Peyer's patch (tissue), 4 donors: ENCODE measurements around the gene ESRRG. TPM values are rescaled to one million over a fixed set of nuclear protein-coding genes. Genes with fewer than 3 reads are reported as not detected.

Experiments used
- DNase-seq, 3 donors: peaks; one replicate each; pipeline ENCODE4 v3.0.0-alpha.2; 2017 to 2019
- H3K27ac ChIP-seq, 4 donors: fragments of 200-600 bp; sonication (generic); one replicate each; pipeline ENCODE4 v1.5.1; 2016 to 2019
- H3K27me3 ChIP-seq, 2 donors: fragments of 200-600 bp; sonication (generic); one replicate each; pipeline ENCODE4 v1.5.1; 2019
- H3K36me3 ChIP-seq, 3 donors: fragments of 200-600 bp; sonication (generic); one replicate each; pipeline ENCODE4 v1.5.1; 2016 to 2019
- H3K4me1 ChIP-seq, 4 donors: fragments of 200-600 bp; sonication (generic); one replicate each; pipeline ENCODE4 v1.5.1; 2016 to 2019
- H3K4me3 ChIP-seq, 4 donors: fragments of 200-600 bp; sonication (generic); 1 replicate in 3 of 4; 2 replicates in 1 of 4; pipeline ENCODE4 v1.5.1; 2016 to 2019; ENCODE audit warnings: mild to moderate bottlenecking in 1 of 4
- H3K9me3 ChIP-seq, 4 donors: fragments of 200-600 bp; sonication (generic); one replicate each; pipeline ENCODE4 v1.5.1; 2016 to 2019; ENCODE audit warnings: mild to moderate bottlenecking in 1 of 4
- CTCF ChIP-seq, 6 experiments: fragments of 450-650 bp in 4 of 6; fragments of 200-600 bp in 2 of 6; sonication (generic) in 1 of 6; IDR thresholded peaks; one replicate each; pipeline ENCODE4 v1.5.1; 2017 to 2019; ENCODE audit warnings: antibody characterized with exemption in 6 of 6, mild to moderate bottlenecking in 3 of 6, moderate library complexity in 1 of 6
- POLR2A ChIP-seq, 2 donors: fragments of 450-650 bp; IDR thresholded peaks; one replicate each; pipeline ENCODE4 v1.5.1; 2017; ENCODE audit warnings: antibody characterized with exemption in 2 of 2, mild to moderate bottlenecking in 2 of 2, moderate library complexity in 2 of 2
- total RNA-seq, 4 donors: library from RNA; depleted of rRNA; stranded (reverse); fragments of >200 nt; gene quantifications; one replicate each; pipeline ENCODE4 v1.1.0, GENCODE V29; 2016

ESRRG gene
- total RNA-seq, 4 donors from 2014 or later, result 6.6 to 26.3 (median 20.0) TPM

- no peak for DNase-seq
- no peak overlapping the region for H3K4me3 ChIP-seq
- TF ChIP-seq CTCF (IDR thresholded peaks at IDR 0.05), result no peak
- TF ChIP-seq POLR2A (IDR thresholded peaks at IDR 0.05), result no peak
- H3K27me3 ChIP-seq, result no peaks in the 10 kb centered on the region
- H3K9me3 ChIP-seq, result no peaks in the 10 kb centered on the region
- H3K27ac ChIP-seq, result no peak overlapping the region
- H3K36me3 ChIP-seq, result no peaks in the 10 kb centered on the region
- H3K4me1 ChIP-seq, result no peaks in the 10 kb centered on the region
Observed at GRCh38 chr1:216721863-216722262, 1.4 kb downstream of the ESRRG start.

- TF ChIP-seq CTCF (IDR thresholded peaks at IDR 0.05) (no peak), POLR2A (IDR thresholded peaks at IDR 0.05) (no peak)
Observed at GRCh38 chr1:216721062-216721461, 2.2 kb downstream of the ESRRG start.

GRCh38 chr1:216711712-216712111, 11.5 kb downstream of the ESRRG start:
- H3K36me3 ChIP-seq, result no peaks in the 10 kb centered on the region
- H3K27me3 ChIP-seq, result no peaks in the 10 kb centered on the region
- no peak for DNase-seq
- H3K4me3 ChIP-seq, result no peak overlapping the region
- TF ChIP-seq CTCF (IDR thresholded peaks at IDR 0.05) (no peak), POLR2A (IDR thresholded peaks at IDR 0.05) (no peak)
- H3K4me1 ChIP-seq, result no peaks in the 10 kb centered on the region
- H3K9me3 ChIP-seq, result no peaks in the 10 kb centered on the region
- H3K27ac ChIP-seq, result no peak overlapping the region

More at GRCh38 chr1:216721062-216721461, 2.2 kb downstream of the ESRRG start:
- Histone ChIP-seq H3K36me3 (no peaks in the 10 kb centered on the region), H3K27ac (no peak overlapping the region), H3K27me3 (no peaks in the 10 kb centered on the region), H3K4me3 (no peak overlapping the region), H3K9me3 (no peaks in the 10 kb centered on the region), H3K4me1 (no peaks in the 10 kb centered on the region)
- DNase-seq, result no peak

GRCh38 chr1:216710598-216711333, 12.5 kb downstream of the ESRRG start:
- Histone ChIP-seq H3K4me1 (no peaks in the 10 kb centered on the region), H3K4me3 (no peak overlapping the region), H3K9me3 (no peaks in the 10 kb centered on the region), H3K27ac (no peak overlapping the region), H3K36me3 (no peaks in the 10 kb centered on the region), H3K27me3 (no peaks in the 10 kb centered on the region)
- TF ChIP-seq POLR2A (IDR thresholded peaks at IDR 0.05) (no peak), CTCF (IDR thresholded peaks at IDR 0.05) (no peak)
- DNase-seq, result no peak

- no peak for DNase-seq
- H3K36me3 ChIP-seq, result no peaks in the 10 kb centered on the region
- no peak overlapping the region for H3K4me3 ChIP-seq
- H3K27me3 ChIP-seq, result no peaks in the 10 kb centered on the region
- no peak overlapping the region for H3K27ac ChIP-seq
- TF ChIP-seq CTCF (IDR thresholded peaks at IDR 0.05), result no peak
- no peak for TF ChIP-seq POLR2A (IDR thresholded peaks at IDR 0.05)
- H3K4me1 ChIP-seq, result no peaks in the 10 kb centered on the region
- no peaks in the 10 kb centered on the region for H3K9me3 ChIP-seq
Observed at GRCh38 chr1:216710055-216710454, 13.2 kb downstream of the ESRRG start.
